Fibroblast of skin of left quadriceps (primary cell): ENCODE measurements around the gene GPR55.

Experiments
- DNase-seq, 2 experiments: peaks; one replicate each; pipeline ENCODE4 v3.0.0-alpha.2; 2013; ENCODE audit warnings: low read depth in 2 of 2

The GPR55 gene

DNA sequence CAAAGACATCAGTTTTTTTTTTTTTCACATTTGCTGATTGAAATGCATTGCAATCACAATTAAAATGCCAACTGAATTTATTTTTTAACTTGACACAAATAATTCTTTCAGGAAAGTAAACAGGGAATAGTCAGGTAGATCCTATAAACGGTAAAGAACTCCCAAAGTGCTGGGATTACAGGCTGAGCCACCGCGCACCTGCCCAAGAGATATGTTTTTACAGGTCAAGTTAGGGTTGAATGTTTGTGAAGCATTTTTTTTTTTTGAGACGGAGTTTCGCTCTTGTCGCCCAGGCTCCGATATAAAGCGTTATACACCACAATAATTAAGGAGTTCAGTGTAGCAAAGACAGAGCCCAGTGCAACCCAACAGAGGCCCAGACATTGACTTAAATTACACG is 45.2 kb downstream of the GPR55 start:
- no peak for DNase-seq

GRCh38 chr2:230879271-230879882 is 45.7 kb downstream of the GPR55 start:
- no peak for DNase-seq

- DNase-seq = no peak
These were observed 46.3 kb downstream of the GPR55 start for GRCh38 chr2:230878599-230879188.

- no peak for DNase-seq
These were observed 47.1 kb downstream of the GPR55 start for GRCh38 chr2:230877759-230878598.

DNA sequence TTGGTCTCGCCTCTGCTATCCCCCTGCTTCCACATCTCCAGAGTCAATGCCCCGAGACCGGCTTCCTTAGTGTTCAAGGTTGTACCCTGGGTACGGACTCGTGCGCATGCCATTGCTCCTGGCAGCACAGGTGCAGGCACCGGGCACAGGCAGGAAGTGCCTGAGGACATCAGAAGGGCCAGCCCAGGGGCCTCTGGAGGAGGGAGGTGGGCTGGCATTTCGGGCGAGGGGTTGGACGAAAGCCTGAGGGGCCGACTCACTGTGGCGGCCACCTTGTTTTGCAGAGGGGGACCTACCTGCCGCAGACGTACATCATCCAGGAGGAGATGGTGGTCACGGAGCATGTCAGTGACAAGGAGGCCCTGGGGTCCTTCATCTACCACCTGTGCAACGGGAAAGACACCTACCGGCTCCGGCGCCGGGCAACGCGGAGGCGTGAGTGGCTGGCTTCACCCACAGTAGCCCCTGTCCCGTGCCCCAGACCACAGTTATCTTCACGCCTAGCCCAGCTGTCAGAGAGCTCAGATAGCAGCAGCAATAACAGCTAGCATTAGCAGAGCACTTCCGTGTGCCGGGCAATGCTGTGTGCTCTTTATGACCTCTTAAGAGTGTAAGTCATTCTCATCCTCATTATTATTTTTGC is 47.8 kb downstream of the GPR55 start:
- DNase-seq = no peak

GRCh38 chr2:230875347-230876315 is 49.4 kb downstream of the GPR55 start:
- no peak for DNase-seq

DNA sequence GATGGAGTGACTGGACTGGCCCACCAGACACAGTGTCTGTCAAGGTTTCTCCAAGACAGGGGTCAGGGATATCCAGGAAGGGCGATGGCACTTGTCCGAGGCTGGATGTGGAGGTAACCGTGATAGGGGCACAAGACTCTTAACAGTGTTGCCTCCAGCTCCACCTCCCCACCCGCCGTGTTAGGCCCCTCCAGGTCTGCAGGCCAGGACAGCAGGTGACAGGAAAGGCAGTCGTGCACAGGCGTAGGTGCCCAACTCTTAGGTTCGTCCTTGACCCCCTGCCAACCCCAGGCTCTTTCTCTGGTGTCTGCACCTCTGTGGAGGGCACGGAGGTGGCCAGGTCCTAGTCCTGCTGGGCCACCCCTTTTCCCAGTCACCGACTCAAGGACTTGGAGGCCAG is 50.2 kb downstream of the GPR55 start:
- no peak for DNase-seq

- no peak for DNase-seq
These were observed 50.6 kb downstream of the GPR55 start for GRCh38 chr2:230874456-230874855.

DNA sequence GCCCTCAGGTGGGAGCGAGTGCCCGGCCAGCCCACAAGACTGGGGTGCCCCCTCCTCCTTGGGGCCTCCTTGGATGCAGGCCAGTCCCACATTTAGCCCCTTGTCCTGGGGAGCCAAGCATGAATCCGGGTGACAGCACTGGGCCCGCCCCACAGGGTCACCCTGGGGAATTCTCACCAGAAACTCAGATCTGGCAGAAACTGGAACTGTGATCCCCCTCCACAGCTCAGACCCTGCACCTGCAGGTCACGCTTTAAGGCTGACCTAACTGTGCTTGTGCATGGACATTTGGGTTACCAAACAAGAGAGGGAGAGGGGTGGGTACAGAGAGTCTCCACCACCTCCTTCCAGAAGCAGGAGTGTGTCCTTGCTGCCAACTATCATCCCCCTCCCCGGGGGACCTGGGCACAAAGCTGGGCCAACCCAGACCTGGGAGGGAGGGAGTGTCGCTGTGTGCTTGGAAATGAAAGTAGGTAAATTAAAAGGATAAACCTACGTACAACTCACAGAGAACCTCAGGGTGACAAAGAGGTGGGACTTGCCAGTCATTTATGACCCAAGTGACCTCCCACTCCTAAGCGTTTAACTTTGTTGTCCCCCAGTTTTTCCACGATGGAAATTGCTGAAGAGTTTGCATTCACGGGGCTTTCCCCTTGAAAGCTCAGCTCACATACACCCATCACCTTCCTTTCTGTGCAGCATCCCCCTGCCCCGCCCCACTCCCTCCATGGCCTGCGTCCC is 51.2 kb downstream of the GPR55 start:
- DNase-seq = no peak

GRCh38 chr2:230872968-230873660 is 51.9 kb downstream of the GPR55 start:
- DNase-seq = no peak

GRCh38 chr2:230872151-230872967 is 52.7 kb downstream of the GPR55 start:
- no peak for DNase-seq

GRCh38 chr2:230871361-230872150 is 53.5 kb downstream of the GPR55 start:
- no peak for DNase-seq

GRCh38 chr2:230870544-230871360 is 54.3 kb downstream of the GPR55 start:
- no peak for DNase-seq

DNA sequence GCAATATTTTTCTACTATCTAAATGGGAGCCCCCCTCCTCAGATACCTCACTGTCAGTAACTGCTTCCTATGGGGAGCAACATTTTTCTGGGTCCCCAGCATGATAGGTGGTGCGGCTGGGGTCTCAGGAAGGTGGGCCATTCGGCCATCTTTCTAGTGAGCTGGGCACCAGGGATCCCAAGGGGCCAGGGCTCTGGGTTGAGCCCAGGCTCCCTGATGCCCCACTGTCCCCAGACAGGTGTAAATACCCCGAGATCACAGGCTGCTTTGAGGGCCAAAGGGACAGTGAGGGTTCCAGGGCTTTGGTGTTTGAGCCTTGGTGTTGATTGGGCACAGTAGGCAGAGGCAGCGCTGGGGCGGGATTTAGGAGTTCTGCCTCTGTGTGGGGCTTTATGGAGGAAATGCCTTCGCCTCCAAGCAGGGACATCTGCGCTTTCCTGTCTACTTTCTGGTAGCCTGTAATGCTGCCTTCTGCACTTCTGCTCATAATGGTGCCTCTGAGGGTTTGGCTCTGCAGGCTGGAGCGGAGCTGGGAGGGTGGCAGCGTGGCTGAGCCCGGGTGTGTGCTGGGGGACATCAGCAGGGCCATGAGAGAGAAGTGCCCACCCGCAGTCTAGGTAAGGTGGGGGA is 55.0 kb downstream of the GPR55 start:
- no peak for DNase-seq

DNA sequence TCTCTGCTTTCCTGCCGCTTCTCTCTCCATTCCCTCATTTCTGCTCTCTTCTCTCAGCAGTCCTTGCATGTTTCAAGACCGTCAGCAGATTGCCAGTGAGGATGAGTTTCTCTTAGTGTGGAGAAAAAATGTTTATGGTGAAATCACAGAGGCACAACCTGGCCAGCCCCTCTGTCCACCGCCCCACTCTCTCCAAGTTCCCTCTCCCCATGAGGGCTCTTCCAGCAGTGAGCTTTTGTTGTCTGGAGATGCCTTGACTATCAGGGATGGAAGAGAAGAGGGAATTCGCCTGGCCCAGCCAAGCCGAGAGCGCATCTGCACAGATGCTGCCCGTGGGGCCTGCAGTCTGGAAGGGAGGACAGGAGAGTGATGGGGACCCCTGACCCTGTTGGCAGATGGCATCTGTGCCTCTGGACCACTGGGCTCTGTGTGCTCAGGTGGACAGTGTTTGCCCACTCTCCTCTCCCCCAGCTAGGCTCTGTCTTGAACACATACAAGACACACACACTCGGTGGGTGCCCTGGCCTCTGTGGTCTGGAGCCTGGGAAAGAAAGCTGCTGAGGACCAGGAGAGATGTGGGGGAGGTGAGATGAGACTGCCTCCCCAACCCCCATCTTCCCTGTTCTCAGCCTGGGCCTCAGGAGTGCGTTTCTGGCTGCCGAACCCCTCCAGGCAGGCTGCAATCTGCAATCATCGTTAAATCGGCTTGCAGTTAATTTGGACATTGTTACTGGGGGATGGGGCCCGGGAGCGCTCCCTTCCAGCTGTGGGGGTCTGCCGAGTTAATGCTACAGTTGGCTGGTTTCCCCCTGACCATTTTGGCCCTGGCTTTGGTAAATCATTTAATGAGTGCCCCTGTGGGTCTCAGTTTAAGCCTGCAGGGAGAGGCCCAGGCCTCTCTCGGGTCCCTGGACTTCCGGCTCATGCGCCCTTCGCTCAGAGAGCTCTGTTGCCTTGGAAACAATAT is 55.8 kb downstream of the GPR55 start:
- no peak for DNase-seq
